RPMI7951 (cell line): ENCODE data around the gene FGD6. TPM values are rescaled to one million over a fixed set of nuclear protein-coding genes. Genes with fewer than 3 reads are reported as not detected.

Experiments
- DNase-seq: peaks from one replicate; pipeline ENCODE4 v3.0.0-alpha.2; 2012; ENCODE audit warnings: low read depth
- total RNA-seq: library from RNA; depleted of rRNA; stranded (reverse); fragments of >200 nt; shearing (Covaris generic); gene quantifications from 2 replicates; pipeline ENCODE4 v1.2.3, GENCODE V29; 2014

Gene FGD6
- total RNA-seq, 1 experiment from 2014 or later = 2.5 TPM

DNA sequence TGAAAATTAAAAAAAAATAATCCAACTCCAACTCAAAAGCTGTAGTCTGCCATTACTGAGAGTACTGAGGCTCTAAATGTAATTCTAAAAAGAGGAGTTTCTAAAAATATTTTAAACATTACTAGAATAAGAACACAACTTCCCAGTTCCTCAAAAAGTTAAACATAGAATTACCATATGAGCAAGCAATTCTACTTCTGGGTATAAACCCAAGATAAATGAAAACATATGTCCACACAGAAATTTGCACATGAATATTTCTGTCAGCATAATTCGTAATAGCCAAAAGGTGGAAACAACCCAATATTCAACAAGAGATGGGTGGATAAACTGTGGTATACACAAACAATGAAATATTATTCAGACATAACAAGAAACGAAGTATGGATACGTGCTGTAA is 128.9 kb downstream of the FGD6 start:
- DNase-seq = no peak

DNA sequence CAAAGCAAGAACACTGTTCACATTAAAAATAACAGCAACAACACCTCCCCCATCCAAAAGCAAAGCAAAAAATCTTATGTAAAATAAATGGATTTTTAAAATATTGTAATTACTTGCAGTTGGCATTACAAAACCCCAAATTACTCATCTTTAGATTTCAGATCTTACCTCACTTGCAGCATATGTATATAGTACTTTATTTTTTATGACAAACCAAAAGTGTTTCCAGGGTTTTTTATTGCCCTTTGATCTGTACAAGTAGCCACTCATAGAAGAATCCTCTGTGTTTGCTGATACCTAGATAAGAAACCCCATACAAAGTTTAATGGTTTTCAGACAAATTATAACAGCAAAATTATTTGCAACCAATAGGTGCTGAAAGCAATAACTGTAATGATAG is 131.7 kb downstream of the FGD6 start:
- no peak for DNase-seq

DNA sequence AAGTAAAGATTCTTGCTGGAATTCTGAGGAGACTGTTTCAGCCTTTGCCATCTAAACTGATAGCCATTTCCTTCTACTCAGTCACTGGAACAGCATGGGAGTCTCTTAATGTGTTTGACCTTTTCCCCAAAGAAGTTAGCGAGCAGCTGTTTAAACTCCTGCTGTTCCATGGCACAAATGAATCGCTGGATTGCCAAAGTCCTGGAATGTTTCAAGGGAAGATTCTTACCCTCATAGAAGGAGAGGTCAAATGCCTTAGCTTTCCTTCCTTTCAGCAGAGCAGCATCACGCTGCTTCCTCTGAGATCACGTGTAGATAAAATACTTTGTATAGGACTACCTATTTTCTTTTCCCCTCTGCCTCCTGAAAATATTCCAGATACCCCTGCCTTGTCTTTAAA is 133.3 kb downstream of the FGD6 start:
- DNase-seq = peak; percentile 15

DNA sequence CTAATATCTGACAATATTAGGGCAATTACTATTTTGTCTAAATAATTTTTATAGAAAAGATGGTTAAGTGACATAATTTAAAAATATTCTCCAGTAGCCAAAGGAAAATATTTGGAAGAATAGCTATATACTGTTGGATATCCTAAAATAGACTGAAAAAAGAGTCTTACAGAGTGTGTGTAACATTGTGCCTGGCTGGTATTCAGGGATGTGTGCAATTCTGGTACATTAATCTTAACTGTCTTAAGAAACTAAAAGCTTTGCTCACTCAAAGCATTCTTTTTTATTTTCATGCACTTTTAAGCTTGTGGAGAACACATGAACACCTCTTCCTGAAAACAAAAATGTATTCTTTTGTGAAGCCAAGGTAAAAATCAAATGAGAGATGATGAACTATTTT is 133.8 kb downstream of the FGD6 start:
- no peak for DNase-seq

DNA sequence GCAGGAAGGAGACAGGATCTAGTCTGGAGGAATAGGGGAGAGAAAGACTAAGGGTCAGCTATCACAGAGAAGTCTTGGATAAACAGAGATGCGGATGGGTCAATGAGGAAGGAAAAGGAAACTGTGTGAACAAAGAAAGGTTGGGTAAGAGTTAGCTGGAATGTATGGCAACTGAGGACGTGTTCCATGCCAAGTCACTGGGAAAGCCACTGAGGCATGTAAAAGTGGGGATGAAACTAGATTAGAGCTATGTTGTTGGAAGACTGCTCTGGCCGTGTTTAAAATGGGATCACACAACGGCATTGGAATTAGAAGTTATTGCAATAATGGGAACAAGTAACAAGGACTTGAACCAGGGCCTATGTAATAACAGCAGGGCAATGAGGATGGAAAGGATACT is 139.9 kb downstream of the FGD6 start:
- DNase-seq = no peak

DNA sequence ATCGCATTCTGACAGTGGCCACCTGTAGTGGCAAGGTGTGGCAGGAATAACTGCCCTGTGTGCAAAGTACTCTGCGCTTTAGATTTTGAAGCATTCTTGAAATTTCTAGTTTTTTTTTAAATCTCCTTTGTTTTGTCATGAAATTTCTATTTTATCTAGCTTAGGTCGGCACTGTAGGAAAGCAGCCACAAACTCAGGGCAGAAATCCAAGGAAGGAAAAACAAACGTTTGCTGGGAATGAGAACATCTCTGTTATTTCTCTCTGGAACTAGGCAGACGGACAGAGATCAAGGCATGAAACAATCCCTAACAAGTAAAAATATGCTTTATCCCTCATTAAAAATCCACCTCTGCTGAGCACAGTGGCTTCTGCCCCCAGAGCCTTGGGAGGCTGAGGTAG is 142.5 kb downstream of the FGD6 start:
- no peak for DNase-seq

DNA sequence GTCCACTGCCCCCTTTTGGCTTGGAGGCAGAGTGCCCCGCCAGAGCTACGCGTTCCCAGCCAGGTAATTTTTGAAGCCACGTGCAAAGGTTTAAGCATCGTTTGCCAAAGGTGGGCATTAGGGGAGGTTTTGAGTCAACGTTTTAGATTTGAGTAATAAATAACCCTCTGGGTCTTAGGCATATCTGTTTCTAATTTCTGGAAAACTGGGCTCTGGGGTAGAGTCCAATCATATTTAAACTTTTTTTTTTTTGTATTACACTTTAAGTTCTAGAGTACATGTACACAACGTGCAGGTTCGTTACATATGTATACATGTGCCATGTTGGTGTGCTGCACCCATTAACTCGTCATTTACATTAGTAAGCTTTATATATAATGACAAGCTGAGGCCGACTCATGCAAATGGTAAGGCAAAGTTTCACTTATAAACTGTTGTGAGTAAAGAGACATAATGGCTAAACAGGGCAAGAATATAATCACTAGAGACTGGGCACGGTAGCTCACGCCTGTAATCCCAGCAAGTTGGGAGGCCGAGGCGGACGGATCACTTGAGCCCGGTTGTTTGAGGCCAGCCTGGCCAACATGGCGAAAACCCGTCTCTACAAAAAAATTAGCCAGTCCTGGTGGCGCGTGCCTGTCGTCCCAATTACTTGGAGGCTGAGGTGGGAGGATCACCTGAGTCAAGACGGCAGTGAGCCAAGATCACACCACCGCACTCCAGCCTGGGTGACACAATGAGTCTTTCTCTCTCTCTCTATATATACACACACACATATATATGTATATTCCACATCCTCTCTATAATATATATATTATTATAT is 143.4 kb downstream of the FGD6 start:
- DNase-seq = no peak

DNA sequence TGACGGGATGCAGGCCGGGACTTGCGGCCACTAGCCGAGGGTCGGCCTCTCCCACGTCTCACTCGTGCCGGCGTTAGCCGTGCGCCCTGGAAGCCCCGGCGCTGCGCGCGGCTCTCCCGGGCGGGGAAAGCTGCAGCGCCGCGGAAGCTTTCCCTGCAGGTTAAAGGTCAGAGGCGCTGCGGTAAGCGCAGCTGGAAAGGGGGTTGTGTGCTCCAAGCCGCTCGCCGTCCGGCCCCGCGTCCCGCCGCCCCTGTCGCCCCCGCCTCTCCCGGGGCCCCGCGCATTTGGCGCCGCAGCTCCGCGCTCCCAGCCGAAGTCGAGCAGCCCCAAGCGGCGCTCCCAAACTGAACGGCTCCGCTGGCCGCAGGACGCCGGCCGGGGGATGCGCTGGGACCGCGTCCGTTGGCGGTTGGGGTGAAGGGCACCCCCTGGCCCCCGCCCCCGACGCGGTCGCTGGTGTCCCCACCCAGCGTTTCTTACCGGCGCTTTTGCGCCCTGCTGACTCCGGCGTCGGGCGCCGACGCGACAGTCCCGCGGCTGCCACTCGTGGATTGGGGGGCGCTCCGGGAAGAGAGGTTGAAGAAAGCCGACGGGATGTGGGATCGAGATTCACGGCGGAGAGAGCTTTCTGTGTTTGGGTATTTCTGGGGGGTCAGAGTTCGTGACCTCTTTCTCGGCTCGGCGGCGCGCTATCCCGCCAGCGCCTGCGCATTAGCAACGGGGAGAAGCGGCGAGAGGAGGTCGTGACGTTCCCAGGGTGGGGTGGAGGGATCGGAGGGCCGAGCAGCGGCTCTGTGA is 144.2 kb downstream of the FGD6 start, which contains the start of gene NR2C1:
TSS of gene NR2C1 (minus strand) at position 719 of the 798 bp plus-strand sequence. CDS start 6,234 bp downstream, outside the sequence.
- peak; percentile 87 for DNase-seq

DNA sequence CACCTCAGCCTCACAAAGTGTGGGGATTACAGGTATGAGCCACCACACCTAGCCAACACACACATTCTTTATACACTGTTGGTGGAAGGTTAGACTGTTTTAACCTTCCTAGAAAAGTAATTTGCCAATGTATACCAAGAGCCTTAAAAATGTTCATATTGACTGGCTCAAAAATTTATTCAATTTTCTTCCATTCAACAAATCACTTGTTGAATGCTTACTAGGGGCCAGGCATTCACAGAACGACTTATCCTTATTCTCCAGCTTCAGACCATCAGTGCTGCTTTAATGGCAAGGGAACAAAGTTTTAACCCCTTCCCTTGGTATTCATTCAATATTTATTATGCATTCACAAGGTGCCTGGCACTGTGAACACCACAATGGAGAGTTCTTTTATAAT is 146.9 kb downstream of the FGD6 start:
- no peak for DNase-seq

DNA sequence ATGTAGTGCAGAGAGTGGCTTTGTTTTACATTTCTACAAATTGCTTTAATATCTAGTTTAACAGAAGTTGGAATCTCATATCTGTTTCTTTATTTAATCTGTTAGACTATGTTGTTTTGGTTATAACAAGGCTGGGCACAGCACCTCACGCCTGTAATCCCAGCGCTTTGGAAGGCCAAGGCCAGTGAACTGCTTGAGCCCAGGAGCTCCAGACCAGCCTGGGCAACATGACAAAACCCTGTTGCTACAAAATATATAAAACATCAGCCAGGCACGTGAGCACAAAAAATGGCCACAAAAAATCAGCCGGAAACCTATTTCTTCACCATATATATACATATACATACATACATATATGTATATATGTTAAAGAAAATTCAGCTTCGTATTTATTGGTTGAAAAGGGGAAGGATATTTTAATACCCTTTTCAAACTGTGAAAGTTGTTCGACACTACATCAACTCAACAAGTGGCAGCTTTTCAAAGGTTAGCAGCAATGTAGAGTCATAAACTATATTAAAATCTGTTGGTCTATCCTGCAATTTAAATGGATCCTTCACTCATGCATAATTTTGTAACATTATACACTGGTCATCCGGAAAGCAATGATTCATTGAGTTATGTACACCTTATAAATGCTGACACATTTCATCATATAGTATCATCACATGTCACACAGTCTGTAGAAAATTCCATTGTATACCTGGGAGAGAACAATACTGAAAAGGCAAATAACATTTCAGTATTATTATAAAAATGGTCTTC is 151.0 kb downstream of the FGD6 start:
- no peak for DNase-seq

DNA sequence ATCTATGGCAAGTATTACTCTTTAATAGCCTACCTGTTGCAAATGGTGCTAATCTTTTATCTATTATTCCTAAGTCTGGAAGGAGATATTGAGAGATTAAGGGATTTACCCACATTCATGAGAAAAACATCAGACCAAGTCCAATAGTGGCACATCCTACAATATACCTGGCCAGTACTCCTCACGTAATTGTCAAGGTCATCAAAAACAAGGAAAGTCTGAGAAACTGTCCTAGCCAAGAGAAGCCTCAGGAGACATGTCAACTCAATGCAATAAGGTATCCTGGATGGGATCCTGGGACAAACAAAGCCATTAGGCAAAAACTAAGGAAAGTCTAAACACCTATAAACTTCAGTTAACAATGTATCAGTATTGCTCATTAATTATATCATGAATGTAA is 156.3 kb downstream of the FGD6 start:
- no peak for DNase-seq

DNA sequence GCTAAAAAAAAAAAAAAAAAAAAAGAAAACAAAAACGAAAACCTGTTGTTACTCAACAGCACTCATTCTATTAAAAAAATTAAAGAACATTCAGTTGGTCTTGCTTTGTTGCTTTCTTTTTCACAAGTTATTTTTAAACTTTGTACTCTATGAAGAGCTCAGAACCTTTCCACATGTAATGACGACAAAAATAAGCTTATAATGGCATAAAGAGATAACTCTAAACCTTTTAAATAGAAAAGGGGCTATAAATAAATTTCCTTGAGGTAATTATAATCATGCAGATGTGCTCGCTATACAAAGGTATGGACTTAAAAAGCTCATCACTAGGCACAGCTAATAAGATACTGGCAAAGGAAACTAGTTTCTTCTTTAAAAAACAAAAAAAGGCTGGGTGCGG is 157.3 kb downstream of the FGD6 start:
- DNase-seq = no peak

DNA sequence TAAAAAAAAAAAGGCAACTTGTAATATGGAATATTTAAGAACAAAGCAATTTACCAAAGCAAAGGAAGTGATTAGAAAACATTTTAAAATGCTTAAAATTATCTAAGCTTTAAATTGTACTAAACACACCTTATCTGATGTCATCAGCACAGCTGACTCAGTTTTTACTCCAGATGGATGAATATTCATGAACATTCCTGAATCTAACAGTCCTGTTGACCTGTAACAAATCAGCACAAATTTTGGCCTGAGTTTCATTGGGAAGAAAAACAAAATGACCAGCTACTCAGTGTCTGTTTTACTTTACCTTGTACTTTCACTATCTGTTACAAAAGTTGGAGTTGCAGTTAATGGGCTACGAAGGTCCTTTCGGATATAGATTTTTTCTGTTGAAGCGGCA is 159.8 kb downstream of the FGD6 start:
- no peak for DNase-seq

DNA sequence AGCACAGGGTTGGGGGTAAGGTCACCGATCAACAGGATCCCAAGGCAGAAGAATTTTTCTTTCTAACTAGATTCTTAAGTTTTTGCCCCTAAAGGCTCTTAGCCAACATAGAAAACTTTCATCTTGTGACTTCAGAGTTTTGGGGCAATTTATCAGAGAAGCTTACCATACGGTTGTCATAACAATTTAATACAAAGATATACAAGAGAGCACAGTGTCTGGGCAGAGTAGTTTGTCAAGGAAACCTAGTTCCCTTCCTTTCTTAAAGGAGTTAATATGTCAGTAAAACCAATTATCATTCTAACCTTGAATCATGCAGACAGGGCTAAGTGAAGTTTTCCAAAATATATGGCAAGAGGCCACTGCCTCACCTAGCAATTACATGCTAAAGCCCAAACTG is 162.2 kb downstream of the FGD6 start:
- DNase-seq = no peak

DNA sequence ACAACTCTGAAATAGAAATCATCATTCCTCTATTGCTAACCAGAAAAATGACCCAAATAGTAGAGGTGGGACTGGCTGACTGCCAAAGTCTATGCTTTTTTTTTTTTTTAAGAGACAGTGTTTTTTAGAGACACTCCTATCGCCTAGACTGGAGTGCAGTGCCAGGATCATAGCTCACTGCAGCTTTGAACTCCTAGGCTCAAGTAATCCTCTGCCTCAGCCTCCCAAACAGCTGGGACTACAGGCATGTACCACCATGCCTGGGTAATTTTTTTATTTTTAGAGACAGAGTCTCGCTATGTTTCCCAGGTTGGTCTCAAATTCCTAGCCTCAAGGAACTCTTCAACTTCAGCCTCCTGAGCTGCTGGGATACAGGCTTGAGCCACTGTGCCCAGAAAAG is 163.1 kb downstream of the FGD6 start:
- DNase-seq = no peak

DNA sequence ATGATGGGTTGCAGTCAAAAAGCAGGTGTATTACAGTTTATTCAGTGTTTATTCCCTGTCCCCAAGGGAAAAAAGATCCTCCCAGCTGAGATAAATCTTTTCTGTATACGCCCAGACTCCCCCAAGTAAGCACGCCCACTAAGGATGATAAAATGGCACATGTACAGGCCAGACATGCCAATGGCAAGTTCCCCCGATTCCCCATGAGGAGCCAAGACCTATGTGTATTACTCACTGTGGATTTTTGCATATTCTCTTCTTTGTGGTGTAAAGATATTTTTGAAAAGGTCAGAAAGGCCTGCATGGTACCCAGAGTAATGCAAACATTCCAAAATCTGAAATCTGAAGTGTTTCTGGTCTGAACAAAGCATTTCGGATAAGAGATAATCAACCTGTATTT is 166.0 kb downstream of the FGD6 start:
- DNase-seq = no peak

DNA sequence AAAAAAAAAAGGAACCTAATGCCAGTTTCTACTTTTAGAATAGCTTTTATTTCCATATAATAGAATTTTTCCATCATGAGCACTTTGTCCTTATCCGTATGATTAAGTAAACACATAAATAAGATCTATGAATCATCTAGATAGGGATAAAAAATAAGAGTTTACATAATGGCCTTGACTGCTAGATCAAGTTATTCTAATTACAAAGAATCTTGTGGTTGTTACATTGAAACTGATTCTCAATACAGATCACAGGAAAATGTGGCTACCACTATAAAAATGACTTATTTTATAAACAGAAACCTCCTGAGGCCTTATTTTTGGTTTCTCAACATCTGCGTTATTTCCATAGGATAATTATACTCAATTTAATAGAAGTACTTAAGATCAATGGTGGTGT is 179.4 kb downstream of the FGD6 start:
- DNase-seq = no peak

DNA sequence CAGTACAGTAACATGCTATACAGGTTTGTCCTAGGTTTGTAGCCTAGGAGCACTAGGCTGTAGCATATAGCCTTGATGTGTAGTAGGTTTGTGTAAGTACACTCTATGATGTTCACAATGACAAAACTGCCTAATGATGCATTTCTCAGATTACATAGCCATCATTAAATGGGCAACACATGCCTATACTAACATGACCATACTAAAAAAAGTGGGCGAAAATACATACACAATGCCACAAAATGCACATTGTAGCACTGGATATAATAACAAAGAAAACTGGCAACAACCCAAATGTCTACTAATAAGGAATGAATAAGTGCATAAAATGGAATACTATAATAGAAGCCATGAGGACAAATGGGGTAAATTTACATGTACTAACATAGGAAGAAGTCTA is 182.5 kb downstream of the FGD6 start:
- no peak for DNase-seq
